DOHH2 (cell line): ENCODE data around the gene PTPRN2.

Experiments used
- EZH2phosphoT487 ChIP-seq: fragments of 200-600 bp; sonication (generic); IDR thresholded peaks from 2 replicates; pipeline ENCODE4 v1.6.1; 2017; ENCODE audit warnings: borderline replicate concordance, mild to moderate bottlenecking, antibody characterized with exemption, low read length, moderate library complexity, mixed read lengths
- TF ChIP-seq, protein P1 (sequence below): fragments of 200-600 bp; sonication (generic); IDR thresholded peaks from one replicate; pipeline ENCODE4 v1.5.1; 2014; ENCODE audit warnings: antibody characterized with exemption, mild to moderate bottlenecking, low read depth, low read length; ENCODE audit not compliant: poor library complexity, severe bottlenecking

DNA sequence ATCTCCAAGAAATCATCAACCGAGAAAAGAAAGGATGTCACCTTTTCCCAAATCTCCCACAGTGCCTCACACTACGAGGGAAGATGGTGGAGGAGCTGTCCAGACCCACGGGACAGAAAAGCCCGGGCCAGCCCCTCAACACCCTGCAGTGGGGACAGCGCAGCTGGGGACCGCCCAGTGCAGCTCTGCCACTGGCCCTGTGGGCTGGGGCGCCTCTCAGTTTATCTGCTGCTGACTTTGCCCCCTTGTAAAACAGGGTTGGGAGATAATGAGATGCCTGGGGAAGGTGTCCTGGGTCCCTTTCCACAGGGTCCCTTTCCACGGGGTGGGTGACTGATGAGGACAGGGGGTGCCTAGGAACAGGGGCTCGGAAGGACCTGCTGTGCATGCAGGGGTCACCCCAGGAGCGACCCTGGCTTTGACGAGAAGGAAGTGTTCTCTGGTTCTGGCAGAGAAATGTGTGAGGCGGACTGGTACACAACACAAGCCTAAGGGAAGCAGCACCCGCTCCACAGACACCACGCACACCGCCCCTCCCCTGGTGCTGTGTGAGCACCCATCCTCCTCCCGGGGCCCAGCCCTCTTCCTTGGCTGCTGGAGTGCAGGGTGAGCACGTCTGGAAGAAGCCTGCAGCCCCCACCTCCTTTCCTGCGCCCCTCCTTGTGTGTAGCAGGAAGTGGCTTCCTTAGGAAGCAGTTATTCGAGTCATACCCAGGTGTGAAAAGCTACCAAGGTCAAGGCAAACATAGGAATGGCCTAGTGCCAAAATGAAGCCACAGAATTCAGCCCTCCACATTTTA is 911.0 kb downstream of the PTPRN2 start:
- TF ChIP-seq, protein P1, sequence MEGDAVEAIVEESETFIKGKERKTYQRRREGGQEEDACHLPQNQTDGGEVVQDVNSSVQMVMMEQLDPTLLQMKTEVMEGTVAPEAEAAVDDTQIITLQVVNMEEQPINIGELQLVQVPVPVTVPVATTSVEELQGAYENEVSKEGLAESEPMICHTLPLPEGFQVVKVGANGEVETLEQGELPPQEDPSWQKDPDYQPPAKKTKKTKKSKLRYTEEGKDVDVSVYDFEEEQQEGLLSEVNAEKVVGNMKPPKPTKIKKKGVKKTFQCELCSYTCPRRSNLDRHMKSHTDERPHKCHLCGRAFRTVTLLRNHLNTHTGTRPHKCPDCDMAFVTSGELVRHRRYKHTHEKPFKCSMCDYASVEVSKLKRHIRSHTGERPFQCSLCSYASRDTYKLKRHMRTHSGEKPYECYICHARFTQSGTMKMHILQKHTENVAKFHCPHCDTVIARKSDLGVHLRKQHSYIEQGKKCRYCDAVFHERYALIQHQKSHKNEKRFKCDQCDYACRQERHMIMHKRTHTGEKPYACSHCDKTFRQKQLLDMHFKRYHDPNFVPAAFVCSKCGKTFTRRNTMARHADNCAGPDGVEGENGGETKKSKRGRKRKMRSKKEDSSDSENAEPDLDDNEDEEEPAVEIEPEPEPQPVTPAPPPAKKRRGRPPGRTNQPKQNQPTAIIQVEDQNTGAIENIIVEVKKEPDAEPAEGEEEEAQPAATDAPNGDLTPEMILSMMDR = no peak
- TF ChIP-seq EZH2phosphoT487 = no peak
